GM12878 (cell line): ENCODE data around the gene SEC24A. TPM values are rescaled to one million over a fixed set of nuclear protein-coding genes. Genes with fewer than 3 reads are reported as not detected.

ENCODE experiments used
- ATAC-seq: fragments of 200-7000 bp; cut with Tn5 transposase; 3 replicates; pipeline ENCODE4 v1.9.1; 2020; ENCODE audit warnings: mild to moderate bottlenecking, moderate library complexity
- BruUV-seq: library from RNA; stranded (reverse); fragments of 400-500 nt; replicated peaks from 2 replicates; lab custom pipeline; 2021; lab: Mats Ljungman, UMichigan
- CTCF ChIA-PET: fragments of 300-600 bp; sonication (Branson Sonifier 250); formaldehyde crosslinking; extraction: SDS; loops from one replicate; lab custom pipeline; 2021; ENCODE audit warnings: inconsistent platforms; lab: Yijun Ruan, JAX
- POLR2A ChIA-PET: fragments of 350-600 bp; formaldehyde crosslinking; extraction: SDS; loops from one replicate; lab custom pipeline; 2021; ENCODE audit warnings: inconsistent platforms; lab: Charles Lee
- RAD21 ChIA-PET: fragments of 300-600 bp; sonication (Branson Sonifier 250); formaldehyde crosslinking; loops from one replicate; lab custom pipeline; 2023; ENCODE audit warnings: antibody characterized with exemption; ENCODE audit not compliant: unreplicated experiment; lab: Charles Lee
- SMC1A ChIA-PET: fragments of 300-600 bp; sonication (Branson Sonifier 250); formaldehyde crosslinking; loops from one replicate; lab custom pipeline; 2023; ENCODE audit not compliant: unreplicated experiment, uncharacterized antibody; lab: Charles Lee
- DNase-seq: peaks from one replicate; pipeline ENCODE4 v3.0.0-alpha.2; 2011; ENCODE audit warnings: low read depth, low spot score
- FAIRE-seq: peaks from 3 replicates; lab custom pipeline; 2011; peaks lifted over from hg19 to GRCh38; lab: Jason Lieb, UNC
- H2AFZ ChIP-seq: 2 replicates; pipeline ENCODE4 v1.6.0; 2011; ENCODE audit warnings: low read depth, low read length, control low read depth; ENCODE audit not compliant: control insufficient read depth
- H3K27ac ChIP-seq: 2 replicates; pipeline ENCODE4 v1.5.1; 2011; ENCODE audit warnings: control low read depth; ENCODE audit not compliant: control insufficient read depth, insufficient read depth
- H3K27me3 ChIP-seq, 2 experiments: replicated peaks in 1 of 2; 2 replicates each; pipeline versions ENCODE4 v1.6.0 to v1.6.1; 2011; ENCODE audit warnings: low read length in 1 of 2; ENCODE audit not compliant: control insufficient read depth in 2 of 2, insufficient read depth in 2 of 2
- H3K36me3 ChIP-seq, 2 experiments: 2 replicates each; pipeline ENCODE4 v1.5.1; 2011; ENCODE audit warnings: low read length in 1 of 2; ENCODE audit not compliant: control insufficient read depth in 2 of 2, insufficient read depth in 2 of 2
- H3K4me1 ChIP-seq: 2 replicates; pipeline ENCODE4 v1.6.1; 2011; ENCODE audit warnings: mild to moderate bottlenecking, low read length, moderate library complexity, mixed read lengths; ENCODE audit not compliant: control insufficient read depth, insufficient read depth
- H3K4me2 ChIP-seq: 2 replicates; pipeline ENCODE4 v1.6.0; 2011; ENCODE audit warnings: control low read depth; ENCODE audit not compliant: control insufficient read depth, insufficient read depth
- H3K4me3 ChIP-seq: fragments of 200-600 bp; sonication (generic); 2 replicates; pipeline ENCODE4 v1.5.1; 2016
- H3K79me2 ChIP-seq: 2 replicates; pipeline ENCODE4 v1.6.0; 2011; ENCODE audit warnings: low read length; ENCODE audit not compliant: control insufficient read depth, insufficient read depth
- H3K9ac ChIP-seq: 2 replicates; pipeline ENCODE4 v1.8.0; 2011; ENCODE audit warnings: low read length, control low read depth, mixed read lengths; ENCODE audit not compliant: control insufficient read depth, insufficient read depth
- H3K9me3 ChIP-seq: replicated peaks from 3 replicates; pipeline ENCODE4 v1.5.1; 2011; ENCODE audit warnings: mild to moderate bottlenecking, low read length; ENCODE audit not compliant: control insufficient read depth, insufficient read depth
- H4K20me1 ChIP-seq: 2 replicates; pipeline ENCODE4 v1.6.0; 2011; ENCODE audit not compliant: control insufficient read depth, insufficient read depth
- STAT1 ChIP-seq: fragments of 450-650 bp; conservative IDR thresholded peaks from 2 replicates; pipeline ENCODE4 v1.6.1; 2014; ENCODE audit warnings: antibody characterized with exemption, mild to moderate bottlenecking
- WGBS: methylation state at CpG from one replicate; pipeline ENCODE4 v1.1.6; 2016; ENCODE audit warnings: low lambda C conversion rate; ENCODE audit not compliant: insufficient replicate concordance, insufficient coverage; ENCODE audit errors: missing lambda C conversion rate; 5-methylcytosine and 5-hydroxymethylcytosine counted together
- in situ Hi-C: fragments of 300-500 bp; cut with MboI; formaldehyde crosslinking; loops from 9 replicates; pipeline ENCODE4 v1.14.3; 2018; ENCODE audit warnings: mixed read lengths
- intact Hi-C: fragments of 100-400 bp; cut with micrococcal nuclease; formaldehyde crosslinking; loops from one replicate; pipeline ENCODE4 v1.14.2; 2022; ENCODE audit not compliant: unreplicated experiment
- polyA plus RNA-seq, 11 experiments: library from polyadenylated mRNA; depleted of rRNA in 4 of 11; unstranded in 6 of 11; stranded (reverse) in 5 of 11; fragments of >200 nt; fragmentation: Nextera tagmentation in 4 of 11; fragmentation: Illumina TruSeq in 1 of 11; extraction: Ambion mirVana in 4 of 11; extraction: Trizol in 1 of 11; gene quantifications; 1 replicate in 1 of 11; 2 replicates in 10 of 11; pipeline versions ENCODE4 v1.2.1 to v1.2.3, GENCODE V29; 2011 to 2016; ENCODE audit warnings: inconsistent platforms in 2 of 11, missing spikeins in 2 of 11, low read depth in 1 of 11
- total RNA-seq, 4 experiments: library from RNA; depleted of rRNA in 3 of 4; stranded (reverse); fragments of >200 nt in 3 of 4; fragmentation: Illumina TruSeq in 1 of 4; extraction: Trizol in 1 of 4; gene quantifications; 2 replicates each; pipeline versions ENCODE4 v1.2.1 to v1.2.3, GENCODE V29; 2013 to 2021
- TF ChIP-seq, protein P1 (sequence below): fragments of 150-350 bp; IDR thresholded peaks from 2 replicates; pipeline ENCODE4 v1.6.1; 2016; ENCODE audit warnings: low read depth, low read length

The SEC24A gene
- total and polyA plus RNA-seq, 10 of the 15 experiments (the other 5 are each of a cell fraction or from before 2014, with no cell fraction given), result 7.1 to 52.2 (median 22.8) TPM

- POLR2A ChIA-PET, result no interaction called here
- Histone ChIP-seq H2AFZ (no peak overlapping the region), H3K4me1 (peaks cover 12% of the 10 kb centered on the region), H3K27ac (no peak overlapping the region), H3K36me3 (peaks cover 0 to 1% of the 10 kb centered on the region in 2 experiments; a peak in 1 of 4 replicates), H3K4me3 (no peak overlapping the region), H4K20me1 (no peaks in the 10 kb centered on the region), H3K79me2 (no peaks in the 10 kb centered on the region; the same call in 1 of the 2 replicates), H3K27me3 (no peaks in the 10 kb centered on the region), H3K9me3 (no peaks in the 10 kb centered on the region), H3K4me2 (no peak overlapping the region), H3K9ac (no peak overlapping the region)
- ATAC-seq (no peak), DNase-seq (no peak), FAIRE-seq (no peak)
- intact Hi-C loops, result no loop called here
- RAD21 ChIA-PET, result no interaction called here
- TF ChIP-seq STAT1, result no peak
- TF ChIP-seq, protein P1, sequence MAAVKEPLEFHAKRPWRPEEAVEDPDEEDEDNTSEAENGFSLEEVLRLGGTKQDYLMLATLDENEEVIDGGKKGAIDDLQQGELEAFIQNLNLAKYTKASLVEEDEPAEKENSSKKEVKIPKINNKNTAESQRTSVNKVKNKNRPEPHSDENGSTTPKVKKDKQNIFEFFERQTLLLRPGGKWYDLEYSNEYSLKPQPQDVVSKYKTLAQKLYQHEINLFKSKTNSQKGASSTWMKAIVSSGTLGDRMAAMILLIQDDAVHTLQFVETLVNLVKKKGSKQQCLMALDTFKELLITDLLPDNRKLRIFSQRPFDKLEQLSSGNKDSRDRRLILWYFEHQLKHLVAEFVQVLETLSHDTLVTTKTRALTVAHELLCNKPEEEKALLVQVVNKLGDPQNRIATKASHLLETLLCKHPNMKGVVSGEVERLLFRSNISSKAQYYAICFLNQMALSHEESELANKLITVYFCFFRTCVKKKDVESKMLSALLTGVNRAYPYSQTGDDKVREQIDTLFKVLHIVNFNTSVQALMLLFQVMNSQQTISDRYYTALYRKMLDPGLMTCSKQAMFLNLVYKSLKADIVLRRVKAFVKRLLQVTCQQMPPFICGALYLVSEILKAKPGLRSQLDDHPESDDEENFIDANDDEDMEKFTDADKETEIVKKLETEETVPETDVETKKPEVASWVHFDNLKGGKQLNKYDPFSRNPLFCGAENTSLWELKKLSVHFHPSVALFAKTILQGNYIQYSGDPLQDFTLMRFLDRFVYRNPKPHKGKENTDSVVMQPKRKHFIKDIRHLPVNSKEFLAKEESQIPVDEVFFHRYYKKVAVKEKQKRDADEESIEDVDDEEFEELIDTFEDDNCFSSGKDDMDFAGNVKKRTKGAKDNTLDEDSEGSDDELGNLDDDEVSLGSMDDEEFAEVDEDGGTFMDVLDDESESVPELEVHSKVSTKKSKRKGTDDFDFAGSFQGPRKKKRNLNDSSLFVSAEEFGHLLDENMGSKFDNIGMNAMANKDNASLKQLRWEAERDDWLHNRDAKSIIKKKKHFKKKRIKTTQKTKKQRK, result no peak
- SMC1A ChIA-PET, result interaction anchor here (0.7 kb wide), 1 partner anchor 8 kb away, joined by 3 read pairs; no protein-coding TSS in a partner anchor
- BruUV-seq, result no TSS peak
- in situ Hi-C loops, result no loop called here
- CTCF ChIA-PET, result interaction anchor here (1.0 to 4.7 kb wide), 2 partner anchors 13 to 159 kb away, joined by 3 to 23 read pairs; no protein-coding TSS in a partner anchor
- 59% methylated on average over 3 of the region's 3 CpGs for WGBS
Observed at GRCh38 chr5:134600600-134600999, 48.0 kb upstream of the SEC24A start.
